NCI-H128 (cell line): ENCODE measurements around the gene MGRN1.

ENCODE experiments used
- DNase-seq: peaks from one replicate; lab custom pipeline; 2025; ENCODE audit not compliant: unreplicated experiment; lab: John Stamatoyannopoulos, UW

MGRN1 gene

DNA sequence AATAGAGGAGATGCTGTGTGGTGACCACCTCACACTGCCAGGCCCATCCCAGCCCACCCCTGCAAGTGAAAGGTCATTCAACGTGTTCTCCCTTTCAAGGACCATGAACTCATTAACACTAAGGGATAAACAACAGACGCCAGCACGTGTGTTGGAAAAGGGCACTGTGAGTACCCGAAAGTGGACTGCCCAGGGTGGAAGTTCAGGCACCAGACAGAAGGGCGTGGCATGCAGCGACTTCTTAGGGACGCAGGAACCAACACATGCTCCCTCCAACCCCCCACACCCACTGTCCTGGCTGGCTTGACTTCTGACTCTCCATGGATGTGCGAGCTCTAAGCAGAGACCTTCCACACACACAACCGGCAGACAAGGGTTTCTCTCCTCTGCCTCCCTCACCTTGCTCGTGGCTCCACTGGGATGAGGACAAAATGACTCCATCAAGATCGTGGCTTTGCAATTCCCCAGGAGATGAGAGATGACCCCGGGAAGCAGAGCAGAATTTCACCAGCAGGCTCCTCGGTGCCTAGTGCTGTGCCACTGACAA lies 20.9 kb upstream of the MGRN1 start:
- DNase-seq = no peak

DNA sequence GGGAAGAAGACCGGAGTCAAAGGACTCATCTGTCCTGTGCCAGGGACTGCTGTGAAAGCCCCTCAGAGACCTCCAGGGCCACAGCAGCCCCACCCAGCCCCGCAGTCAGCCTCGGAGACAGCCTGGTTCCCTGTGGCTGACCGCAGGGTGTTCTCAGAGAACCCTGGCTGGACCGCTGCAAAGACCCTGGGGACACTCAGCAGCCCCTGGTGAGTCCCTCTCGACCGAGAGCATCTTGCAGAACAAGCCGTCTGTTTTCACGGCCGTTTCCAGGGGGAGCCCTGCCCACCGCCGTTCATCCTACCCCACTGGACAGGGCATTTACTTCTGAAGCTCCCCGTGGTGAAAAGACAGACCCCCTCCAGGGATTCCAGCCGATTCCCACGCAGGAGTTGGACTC lies 20.2 kb upstream of the MGRN1 start:
- DNase-seq = no peak

DNA sequence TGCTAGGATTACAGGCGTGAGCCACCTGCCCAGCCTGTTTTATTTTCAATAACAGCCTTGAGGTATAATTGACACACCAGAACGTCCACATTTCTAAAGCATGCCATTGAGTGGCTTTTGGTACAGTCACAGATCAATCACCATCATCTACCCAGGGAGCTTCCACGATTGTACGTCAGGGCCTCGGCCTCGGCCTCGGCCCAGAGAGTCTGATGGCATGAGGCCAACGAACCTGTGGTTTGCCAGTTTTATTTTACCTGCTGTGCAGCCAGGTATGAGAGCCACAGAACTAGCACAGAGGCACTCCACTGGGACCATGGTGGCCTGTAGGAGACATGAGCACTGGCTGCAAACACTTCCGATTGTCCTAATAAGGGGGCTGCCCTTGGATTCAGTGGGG lies 18.3 kb upstream of the MGRN1 start:
- no peak for DNase-seq

DNA sequence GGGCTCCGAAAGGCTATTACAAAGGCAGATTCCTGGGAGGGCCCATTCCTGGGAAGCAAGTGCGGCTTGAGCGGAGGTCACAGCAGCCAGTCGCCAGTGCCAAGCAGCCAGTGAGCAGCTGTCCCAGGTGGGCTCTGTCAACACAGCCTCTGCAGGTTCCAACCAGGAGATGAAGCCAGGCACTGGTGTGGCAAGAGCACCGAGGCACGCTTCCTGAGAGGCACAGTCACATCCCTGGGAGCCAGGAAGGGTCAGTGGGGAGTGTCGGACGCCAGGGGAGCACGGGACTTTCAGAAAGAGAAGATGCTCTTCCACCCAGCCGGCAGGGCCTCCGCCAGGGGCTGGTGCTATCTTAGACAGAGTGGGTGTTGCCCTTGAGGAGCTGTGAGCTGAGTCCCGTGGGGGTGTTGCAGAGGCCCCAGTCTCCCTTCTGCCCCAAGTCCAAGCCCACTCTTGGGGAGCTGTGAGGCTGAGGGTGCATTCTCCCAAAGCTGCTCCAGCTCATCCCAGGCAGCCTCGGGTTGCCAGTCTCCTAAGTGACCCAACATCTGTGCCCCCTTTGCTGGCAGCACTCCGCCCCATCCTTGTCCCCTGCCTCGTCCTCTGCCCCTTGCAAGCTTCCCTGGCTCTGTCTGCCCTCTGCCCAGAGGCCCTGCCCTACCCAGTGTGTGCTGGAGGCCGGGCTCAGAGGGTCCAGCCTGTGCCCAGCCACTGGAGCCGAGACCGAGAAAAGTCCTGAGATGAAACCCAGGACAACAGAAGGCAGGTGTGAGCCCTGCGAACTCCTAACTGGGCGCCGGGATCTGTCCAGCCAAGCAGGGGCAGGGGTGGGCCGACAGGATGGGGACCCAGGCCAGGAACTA lies 16.6 kb upstream of the MGRN1 start:
- DNase-seq = no peak

DNA sequence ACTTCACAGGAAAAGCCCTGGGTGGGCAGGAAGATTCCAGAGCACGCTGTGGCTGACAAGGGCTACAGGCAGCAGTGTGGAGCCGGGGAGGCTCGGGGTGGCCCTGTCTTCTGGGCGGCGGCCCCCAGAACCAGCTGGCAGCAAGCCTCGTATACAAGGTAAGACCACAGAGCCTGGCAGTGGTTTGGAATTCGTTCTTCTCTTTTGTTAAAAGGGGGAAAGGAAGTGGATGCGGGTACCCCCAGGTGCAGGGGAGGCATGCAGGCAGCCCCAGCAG lies 16.0 kb upstream of the MGRN1 start:
- DNase-seq = no peak

DNA sequence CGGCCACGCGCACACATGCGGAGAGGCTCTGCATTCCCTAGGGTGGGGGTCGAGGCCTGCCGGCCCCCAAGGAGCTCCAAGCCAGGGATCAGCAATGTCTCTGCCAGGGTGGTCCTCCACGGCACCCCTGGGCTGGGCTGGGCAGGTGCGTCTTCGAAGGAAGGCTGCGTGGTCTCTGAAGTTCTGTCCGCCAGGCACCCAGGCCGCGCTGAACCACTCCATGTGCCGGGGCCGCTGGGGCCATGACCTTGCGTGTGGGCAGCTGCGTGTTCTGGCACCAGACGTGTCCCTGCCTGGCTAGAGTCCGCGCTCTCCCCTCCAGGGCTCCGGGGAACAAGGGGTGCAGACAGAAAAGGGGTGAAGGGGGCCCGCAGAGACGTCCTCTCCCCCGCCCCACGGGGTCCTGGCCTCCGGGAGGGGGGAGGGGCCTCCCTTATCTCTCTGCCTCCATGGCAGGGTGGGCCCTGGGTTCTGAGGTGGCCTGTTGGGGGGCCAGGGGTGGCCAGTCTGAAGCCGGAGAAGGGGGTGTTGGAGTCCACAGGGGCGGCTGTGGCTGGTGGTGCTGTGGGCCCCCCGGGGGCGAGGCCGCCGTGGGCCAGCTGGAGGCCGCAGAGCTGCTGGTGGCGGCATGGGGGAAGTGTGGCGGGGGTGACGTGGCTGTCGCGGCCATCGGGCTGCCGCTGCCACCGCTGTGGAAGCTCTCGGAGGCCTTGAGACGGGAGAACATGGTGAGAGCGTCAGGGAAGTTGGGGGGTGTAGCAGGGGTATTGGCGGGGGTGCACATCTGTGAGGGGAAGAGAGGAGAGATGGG lies 15.2 kb upstream of the MGRN1 start:
- no peak for DNase-seq

DNA sequence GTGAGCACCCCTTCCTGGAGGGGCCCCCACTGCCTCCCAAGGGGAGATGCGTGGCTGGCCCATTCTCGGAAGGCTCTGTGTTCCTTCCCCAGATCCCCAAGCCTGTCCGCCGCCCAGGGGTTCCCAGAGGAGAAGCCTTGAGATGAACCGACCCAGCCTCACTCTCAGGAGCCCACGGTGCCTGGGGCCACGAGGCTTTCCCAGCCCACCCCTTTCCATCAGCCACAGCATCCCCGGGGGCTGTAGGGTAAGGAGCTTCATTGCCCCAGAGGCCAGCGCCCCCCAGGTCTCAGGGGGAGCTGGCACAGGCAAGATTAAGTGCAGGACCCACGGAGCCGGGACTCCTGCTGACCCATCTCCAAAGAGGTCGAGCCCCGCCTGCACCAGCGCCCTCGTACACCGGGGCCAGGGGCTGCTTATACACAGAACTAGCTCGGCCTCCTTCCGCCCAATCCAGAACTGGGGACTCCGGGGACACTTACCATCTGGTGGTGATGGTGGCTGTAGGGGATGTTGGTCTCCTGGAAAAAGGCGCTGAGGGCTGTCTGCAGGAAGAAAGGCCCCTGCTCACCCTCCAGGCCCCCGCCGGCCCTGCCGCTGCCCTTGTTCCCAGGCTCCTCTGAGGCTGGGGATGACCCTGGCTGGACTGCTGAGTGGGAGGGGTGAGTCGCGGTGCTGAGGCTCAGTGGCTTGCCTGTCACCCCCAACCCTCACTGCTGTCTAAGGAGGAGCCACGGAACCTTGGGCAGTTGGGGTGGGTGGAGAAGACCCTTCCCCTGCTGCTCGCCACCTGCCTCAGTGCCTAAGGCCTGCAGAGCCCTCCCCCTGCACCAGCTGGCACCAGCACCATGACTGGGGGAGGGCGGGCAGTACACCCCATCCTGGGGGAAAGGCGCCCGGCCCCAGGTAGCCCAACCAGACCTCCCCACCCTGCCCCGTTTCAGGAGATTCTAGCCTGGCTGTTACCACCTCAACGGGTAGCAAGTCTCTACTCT lies 14.3 kb upstream of the MGRN1 start:
- DNase-seq = no peak

DNA sequence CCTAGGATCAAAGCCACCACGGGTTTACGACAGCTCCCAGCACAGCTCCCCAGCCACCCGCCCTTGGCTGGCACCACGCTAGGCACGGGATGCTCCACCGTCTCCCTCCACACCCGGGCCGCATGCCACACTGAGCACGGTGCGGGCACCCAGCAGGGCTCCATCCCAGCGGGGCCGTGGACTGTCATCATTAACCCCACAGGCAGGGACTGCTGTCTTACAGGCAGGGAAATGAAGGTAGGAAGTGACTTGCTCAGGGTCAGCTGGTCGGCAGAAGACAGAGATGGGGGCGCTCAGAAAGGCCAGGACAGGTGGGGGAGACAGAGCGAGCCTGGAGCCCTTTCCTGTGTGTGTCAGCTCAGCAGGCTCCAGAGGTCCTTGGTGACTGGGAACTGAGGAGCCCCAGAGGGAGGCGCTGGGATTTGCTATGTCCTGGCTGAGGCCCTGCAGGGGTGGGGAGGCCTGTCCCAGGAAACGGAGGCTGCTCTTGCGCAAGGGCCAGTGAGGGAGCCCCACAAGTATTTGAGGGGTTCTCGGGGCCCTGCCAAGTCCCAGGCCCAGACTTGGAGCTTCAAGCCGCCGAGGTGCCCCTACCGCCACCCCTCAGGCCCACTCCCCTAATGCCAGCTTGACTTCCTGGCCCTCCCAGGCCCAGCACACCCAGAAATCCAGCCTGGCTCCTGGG lies 13.1 kb upstream of the MGRN1 start:
- DNase-seq = no peak

DNA sequence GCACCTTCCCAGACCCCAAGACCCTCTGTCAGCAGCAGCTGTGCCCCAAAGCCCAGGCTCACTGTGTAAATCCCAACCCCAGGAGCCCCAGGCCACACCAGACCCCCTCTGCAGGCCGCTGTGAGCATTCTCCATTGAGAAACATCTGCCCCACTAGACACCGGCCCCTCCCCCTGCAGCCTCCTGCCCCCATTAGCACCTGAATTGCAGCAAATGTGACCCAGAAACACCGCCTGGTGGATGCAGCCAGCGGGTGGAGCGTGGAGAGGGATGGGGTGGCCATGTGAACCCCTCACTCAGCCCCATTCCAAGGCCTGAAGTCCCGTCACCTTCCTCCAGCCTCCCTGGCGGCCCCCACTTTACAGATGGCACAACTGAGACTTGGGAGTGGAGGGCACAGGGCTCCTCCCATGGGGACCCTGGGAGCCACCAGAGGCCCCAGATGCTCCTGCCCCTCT lies 12.1 kb upstream of the MGRN1 start:
- DNase-seq = no peak

DNA sequence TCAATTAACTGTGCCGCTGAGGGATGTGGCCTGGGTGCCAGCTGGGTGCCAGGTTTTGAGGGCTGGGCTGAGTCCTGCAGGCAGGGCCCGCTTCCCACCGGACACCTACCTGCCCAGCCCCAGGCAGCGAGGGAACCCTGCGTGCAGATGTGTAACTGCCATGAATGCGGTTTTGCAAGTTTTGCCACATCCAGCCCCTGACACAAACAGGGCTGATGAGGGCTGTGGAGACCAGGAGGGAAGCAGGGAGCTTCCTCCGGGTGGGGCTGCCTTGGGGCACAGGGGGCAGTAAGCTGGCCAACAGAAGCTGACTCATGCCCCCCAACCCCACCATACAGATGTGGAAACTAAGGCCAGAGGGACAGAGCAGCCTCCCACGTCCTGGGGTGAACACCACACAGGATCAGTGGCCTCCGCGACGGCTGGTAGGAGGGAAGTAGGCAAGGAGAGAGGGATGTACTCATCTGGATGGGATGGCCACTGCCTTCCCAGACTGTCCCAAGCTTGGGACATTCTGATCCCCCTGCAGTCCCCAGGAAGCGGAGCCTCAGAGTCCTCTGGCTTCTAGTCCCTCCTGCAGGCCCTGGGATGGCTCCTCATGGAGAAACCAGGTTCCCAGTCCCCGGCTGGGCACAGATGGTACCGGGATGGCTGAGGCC lies 11.5 kb upstream of the MGRN1 start:
- DNase-seq = no peak

DNA sequence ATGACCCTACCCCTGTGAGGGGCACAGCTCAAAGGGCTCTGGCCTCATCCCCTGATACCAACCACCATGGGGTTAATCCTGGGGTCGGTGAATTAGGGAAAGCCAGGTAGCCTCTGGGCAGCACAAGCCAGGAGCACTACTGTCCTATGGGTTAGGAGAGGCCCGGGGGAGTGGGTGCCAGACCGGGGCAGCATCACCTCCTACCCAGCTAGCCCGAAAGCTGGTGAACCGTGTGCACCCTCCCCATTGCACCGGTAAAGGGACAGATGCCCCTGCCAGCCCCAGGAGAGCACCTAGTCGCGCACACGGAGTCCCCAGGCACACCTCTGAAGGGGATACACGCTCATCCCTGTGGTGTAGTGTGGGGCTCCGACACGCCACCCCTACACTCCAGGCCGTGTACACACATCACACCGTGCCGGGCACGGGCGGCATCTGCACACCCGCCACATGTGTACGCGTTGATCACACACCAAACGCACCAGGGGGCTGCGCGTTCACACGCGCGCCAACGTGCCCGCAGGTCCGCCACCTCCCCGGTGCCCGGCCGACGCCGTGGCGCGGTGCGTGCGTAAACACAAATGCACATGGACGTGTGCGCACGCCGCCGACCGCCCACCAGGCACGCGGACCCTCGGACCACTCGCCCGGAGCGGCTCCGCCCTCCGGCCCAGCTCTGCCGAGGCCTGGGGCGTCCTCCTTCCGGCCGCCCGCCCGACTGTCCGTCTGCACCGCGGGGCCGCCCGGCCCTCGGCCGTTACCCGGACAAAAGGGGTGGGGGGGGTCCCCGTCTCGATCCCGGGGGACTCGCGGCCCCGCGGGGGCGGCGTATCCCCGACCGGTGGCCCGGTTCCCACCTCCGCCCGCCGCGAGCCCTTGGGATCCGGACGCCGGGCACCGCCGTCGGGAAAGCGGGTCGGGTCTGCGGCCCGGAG lies 10.7 kb upstream of the MGRN1 start:
- no peak for DNase-seq

DNA sequence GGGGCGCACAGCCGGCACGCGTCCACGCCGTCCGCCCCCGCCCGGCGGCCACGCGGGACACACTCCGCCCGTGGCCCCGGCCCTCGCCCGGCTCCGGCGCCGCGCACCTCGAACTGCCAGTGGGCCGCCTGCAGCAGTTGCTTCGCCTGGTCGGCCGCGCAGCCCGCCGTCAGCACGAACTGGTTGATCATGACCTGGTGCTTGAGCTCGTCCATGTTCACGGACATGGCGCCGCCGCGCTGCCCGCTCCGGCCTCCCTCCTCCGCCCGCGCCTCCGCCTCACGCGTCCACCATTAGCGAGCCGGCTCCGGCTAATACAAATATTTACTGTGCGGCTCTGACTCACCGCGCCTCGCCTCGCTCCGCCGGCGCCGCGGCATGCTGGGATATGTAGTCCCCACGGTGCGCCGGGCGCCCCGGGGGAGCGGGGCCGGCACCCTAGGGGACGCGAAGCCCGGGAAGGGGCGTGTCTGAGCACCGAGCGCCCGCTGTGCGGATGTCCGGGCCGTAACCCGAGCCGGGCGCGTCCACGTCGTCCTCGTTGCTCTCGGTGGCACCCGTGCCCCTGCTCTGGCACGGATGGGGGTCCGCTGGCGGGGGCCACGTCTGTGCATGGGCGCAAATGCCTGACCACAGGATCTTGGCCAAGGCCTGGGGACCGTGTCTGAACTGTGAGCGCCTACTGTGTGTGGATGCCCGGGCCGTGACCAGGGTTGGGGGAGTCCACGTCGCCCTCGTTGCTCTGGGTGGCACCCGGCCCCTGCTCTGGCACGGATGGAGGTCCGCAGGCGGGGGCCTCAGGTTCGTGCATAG lies 9.8 kb upstream of the MGRN1 start, which contains the start of gene UBALD1:
Gene UBALD1 (minus strand): TSS at position 318 of the 813 bp plus-strand sequence. CDS start 91 bp downstream, at position 227.
- DNase-seq = peak; percentile 59

DNA sequence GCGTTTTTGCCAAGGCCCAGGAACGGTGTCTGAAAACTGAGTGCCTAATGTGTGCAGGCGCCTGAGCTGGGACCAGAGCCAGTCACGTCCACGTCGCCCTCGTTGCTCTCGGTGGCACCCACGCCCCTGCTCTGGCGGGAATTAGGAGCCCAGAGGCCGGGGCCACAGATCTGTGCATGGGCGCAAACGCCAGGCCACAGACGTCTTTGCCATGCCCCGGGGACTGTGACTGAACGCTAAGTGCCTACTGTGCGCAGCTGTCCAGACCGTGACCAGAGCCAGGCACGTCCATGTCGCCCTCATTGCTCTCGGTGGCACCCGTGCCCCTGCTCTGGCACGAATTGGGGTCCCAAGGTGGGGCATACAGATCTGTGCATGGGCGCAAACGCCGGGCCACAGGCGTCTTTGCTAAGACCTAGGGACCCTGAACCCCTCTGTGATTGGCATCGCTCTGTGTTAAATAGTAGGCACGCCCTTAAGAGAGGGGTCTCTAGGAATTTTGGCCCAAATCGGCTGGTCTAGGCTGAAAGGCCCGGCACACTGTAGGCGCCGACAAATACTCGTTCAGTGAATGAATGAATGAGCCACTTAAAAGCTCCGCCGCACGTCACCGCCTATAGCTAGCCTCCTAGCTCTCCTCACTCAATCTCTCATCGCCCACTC lies 9.1 kb upstream of the MGRN1 start:
- DNase-seq = no peak

DNA sequence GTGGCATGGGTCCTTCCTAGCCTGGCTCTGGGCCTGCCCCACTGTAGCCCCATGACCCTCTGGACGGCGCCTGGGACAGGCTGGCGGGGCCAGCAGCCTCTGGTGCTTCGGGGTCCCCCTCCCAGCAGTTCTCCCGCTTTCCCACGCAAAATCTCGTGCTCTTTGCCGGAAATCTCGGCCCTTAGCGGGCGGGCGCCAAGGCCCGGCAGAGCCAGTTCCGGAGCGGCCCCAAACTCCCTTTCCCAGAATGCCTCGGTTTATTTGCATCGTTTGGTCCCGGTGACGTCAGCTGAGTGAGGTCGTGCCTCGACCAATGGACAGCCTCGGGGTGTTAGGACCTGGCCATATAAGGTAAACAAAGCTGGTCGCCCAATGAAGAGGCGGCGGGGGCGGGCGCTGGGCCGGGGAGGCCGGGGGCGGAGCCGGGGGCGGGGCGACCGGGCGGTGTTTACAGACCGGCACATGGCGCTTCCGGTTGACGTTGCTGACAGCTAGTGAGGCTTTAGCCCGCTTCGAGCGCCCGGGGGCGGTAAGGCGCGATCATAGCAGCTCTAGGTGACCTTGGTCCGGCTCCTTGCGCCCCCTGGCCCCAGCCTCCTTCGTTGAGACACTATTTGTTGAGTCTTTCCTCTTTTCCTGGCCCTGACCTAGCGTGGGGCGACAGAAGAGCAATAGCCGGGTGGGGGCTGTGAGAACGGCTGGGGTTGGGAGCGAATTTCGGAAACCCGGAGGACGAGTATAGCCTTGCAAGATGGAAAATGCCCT lies 8.4 kb upstream of the MGRN1 start:
- peak; percentile 95 for DNase-seq

DNA sequence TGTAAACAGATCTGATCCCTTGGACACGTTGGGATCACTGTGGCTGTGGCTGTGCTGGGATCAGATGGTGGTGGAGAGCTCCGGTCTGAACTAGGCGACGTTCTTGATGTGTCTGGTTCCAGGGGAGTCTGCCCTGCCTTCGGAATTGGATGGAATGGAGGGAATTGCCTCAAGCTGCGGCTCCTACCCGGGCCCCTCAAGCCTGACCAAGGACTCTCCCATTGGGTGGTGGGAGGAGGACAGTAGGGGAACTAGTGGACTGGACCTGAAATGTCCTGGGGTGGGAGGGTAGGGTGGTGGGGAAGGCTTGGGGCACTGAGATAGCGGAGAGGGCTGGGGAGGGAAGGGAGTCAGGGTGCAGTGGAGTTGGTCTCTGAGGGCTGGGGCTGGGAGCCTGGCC lies 6.7 kb upstream of the MGRN1 start:
- no peak for DNase-seq

DNA sequence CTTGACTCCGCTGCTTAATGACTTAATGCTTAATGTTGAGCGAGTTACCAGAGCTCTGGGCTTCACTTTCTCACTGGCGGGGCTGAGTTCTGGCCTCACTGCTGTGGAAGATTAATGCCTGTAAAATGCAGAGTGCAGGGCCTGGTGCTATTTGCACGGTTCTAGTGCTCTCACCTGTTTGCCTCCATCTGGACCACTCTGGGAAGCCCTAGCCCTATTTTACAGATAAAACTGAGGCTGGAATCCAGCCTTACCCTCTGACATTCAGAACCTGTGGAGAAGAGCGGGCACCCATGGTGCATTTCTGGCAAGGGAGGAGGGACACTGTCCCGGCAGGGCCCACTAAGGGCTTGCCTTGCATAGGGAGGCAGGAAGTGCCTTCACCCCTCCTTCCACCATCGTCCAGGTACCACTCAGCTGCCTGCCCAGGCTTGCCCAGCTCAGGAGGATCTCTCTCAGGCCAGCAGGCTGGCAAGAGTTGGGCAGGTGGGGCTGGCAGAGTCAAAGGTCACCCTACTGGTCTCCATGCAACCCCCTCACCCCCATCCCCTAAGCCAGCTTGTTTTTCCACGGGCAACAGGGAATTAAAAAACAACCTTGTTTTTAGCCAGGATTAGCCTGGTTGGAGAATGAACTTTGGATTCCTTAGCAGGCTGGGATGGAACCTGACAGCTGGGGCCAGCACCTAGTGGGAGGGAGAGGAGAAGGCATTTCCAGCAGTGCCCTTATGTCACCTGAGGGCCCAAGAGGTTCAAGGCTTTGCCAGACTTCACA lies 5.8 kb upstream of the MGRN1 start:
- no peak for DNase-seq
